Gastrocnemius medialis (tissue), 4 donors: ENCODE data around the gene ACTA1.

ENCODE experiments used
- CTCF ChIP-seq, 5 experiments: fragments of 450-650 bp in 3 of 5; fragments of 200-600 bp in 2 of 5; sonication (generic) in 2 of 5; IDR thresholded peaks in 4 of 5; conservative IDR thresholded peaks in 1 of 5; 1 replicate in 4 of 5; 2 replicates in 1 of 5; pipeline ENCODE4 v1.5.1; 2016 to 2019; ENCODE audit warnings: antibody characterized with exemption in 5 of 5, mild to moderate bottlenecking in 3 of 5, moderate library complexity in 3 of 5
- POLR2A ChIP-seq, 2 donors: fragments of 450-650 bp; IDR thresholded peaks; one replicate each; pipeline ENCODE4 v1.6.1; 2017; ENCODE audit warnings: antibody characterized with exemption in 2 of 2, mild to moderate bottlenecking in 2 of 2, moderate library complexity in 2 of 2

GRCh38 chr1:229410692-229411433 is 23.0 kb downstream of the ACTA1 start:
- TF ChIP-seq CTCF (IDR thresholded peaks at IDR 0.05 in 4 of 5, conservative IDR thresholded peaks at IDR 0.05 in 1 of 5) = no peak
- TF ChIP-seq POLR2A (IDR thresholded peaks at IDR 0.05) = peak; percentile 61 to 63
